PFSK-1 (cell line): ENCODE measurements around the gene EPN3.

Experiments used
- FOXP2 ChIP-seq: optimal IDR thresholded peaks from 2 replicates; pipeline ENCODE3; 2011; ENCODE audit warnings: borderline replicate concordance, control low read depth, inconsistent platforms; ENCODE audit not compliant: insufficient read depth; ENCODE audit errors: extremely low read length, extremely low read depth
- POLR2AphosphoS5 ChIP-seq: IDR thresholded peaks from 2 replicates; pipeline ENCODE4 v1.6.1; 2012; ENCODE audit warnings: low read depth, mild to moderate bottlenecking, control low read depth, low read length, moderate library complexity
- SIN3A ChIP-seq: IDR thresholded peaks from 2 replicates; pipeline ENCODE4 v1.6.1; 2012; ENCODE audit warnings: mild to moderate bottlenecking, low read length, moderate library complexity, borderline replicate concordance; ENCODE audit not compliant: insufficient read depth
- TAF1 ChIP-seq: IDR thresholded peaks from 2 replicates; pipeline ENCODE4 v1.6.1; 2012; ENCODE audit warnings: low read length, control low read depth, borderline replicate concordance; ENCODE audit not compliant: insufficient read depth
- TF ChIP-seq, protein P1 (sequence below), 2 experiments: IDR thresholded peaks; 2 replicates each; pipeline versions ENCODE4 v1.6.1 to v1.8.0; 2011 to 2012; ENCODE audit warnings: low read depth in 2 of 2, low read length in 2 of 2, control low read depth in 1 of 2, inconsistent platforms in 1 of 2, mild to moderate bottlenecking in 1 of 2, moderate library complexity in 1 of 2; ENCODE audit not compliant: insufficient read depth in 1 of 2

EPN3 gene

DNA sequence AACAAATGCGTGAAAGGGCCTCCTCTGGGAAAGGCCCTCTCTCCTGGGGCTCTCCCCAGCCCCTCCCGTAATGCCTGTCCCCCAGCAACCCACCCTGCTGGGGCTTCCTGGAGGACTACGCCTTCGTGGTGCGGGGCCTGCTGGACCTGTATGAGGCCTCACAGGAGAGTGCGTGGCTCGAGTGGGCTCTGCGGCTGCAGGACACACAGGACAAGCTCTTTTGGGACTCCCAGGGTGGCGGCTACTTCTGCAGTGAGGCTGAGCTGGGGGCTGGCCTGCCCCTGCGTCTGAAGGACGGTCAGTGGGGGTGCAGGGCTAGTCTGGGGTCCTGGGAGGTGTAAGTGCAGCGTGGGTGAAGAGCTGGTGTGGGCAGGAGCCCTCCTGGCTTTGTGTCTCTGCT lies 19.3 kb downstream of the EPN3 start:
- TF ChIP-seq, protein P1, sequence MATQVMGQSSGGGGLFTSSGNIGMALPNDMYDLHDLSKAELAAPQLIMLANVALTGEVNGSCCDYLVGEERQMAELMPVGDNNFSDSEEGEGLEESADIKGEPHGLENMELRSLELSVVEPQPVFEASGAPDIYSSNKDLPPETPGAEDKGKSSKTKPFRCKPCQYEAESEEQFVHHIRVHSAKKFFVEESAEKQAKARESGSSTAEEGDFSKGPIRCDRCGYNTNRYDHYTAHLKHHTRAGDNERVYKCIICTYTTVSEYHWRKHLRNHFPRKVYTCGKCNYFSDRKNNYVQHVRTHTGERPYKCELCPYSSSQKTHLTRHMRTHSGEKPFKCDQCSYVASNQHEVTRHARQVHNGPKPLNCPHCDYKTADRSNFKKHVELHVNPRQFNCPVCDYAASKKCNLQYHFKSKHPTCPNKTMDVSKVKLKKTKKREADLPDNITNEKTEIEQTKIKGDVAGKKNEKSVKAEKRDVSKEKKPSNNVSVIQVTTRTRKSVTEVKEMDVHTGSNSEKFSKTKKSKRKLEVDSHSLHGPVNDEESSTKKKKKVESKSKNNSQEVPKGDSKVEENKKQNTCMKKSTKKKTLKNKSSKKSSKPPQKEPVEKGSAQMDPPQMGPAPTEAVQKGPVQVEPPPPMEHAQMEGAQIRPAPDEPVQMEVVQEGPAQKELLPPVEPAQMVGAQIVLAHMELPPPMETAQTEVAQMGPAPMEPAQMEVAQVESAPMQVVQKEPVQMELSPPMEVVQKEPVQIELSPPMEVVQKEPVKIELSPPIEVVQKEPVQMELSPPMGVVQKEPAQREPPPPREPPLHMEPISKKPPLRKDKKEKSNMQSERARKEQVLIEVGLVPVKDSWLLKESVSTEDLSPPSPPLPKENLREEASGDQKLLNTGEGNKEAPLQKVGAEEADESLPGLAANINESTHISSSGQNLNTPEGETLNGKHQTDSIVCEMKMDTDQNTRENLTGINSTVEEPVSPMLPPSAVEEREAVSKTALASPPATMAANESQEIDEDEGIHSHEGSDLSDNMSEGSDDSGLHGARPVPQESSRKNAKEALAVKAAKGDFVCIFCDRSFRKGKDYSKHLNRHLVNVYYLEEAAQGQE (IDR thresholded peaks at IDR 0.05; ENCODE audit: insufficient read depth in 1 of 2, low read depth in 2 of 2, low read length in 2 of 2), result no peak
- TF ChIP-seq FOXP2, result no peak
- TF ChIP-seq TAF1, result no peak
- no peak for TF ChIP-seq SIN3A
- no peak for TF ChIP-seq POLR2AphosphoS5

DNA sequence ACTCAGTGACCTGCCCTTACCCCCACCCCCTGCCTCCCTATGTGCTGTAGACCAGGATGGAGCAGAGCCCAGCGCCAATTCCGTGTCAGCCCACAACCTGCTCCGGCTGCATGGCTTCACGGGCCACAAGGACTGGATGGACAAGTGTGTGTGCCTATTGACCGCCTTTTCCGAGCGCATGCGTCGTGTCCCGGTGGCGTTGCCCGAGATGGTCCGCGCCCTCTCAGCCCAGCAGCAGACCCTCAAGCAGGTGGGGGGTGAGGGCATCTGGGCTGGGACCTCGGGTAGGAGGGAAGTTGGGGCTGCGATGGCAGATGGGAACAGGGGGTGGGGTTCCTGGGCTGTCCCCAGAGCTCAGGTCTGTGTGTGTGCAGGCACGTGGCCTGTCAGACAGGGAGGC lies 21.7 kb downstream of the EPN3 start:
- TF ChIP-seq FOXP2 (no peak), SIN3A (no peak), POLR2AphosphoS5 (no peak), TAF1 (no peak)
- TF ChIP-seq, protein P1 (IDR thresholded peaks at IDR 0.05; ENCODE audit: insufficient read depth in 1 of 2, low read depth in 2 of 2, low read length in 2 of 2), result no peak

DNA sequence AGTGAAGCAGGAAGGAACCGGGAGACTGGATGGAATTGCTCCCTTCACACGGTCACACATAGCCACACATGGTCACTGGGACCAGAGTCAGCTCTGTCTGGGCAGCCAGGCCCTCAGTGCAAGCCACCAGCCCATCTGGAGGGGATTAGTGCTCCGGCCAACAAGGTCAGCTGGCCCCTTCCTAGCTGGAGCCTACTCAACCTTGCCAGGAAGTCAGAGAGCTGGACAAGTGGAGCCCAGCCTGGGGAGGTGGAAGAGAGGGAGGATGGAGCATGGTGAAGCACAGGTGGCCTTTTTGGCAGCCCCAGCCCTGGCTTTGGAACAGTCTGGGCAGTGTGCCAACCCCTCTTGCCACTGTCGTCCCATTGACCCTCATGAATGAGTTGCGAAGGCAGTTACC lies 24.3 kb downstream of the EPN3 start:
- TF ChIP-seq POLR2AphosphoS5, result no peak
- TF ChIP-seq, protein P1 (IDR thresholded peaks at IDR 0.05; ENCODE audit: insufficient read depth in 1 of 2, low read depth in 2 of 2, low read length in 2 of 2), result no peak
- TF ChIP-seq FOXP2, result peak; percentile 52
- no peak for TF ChIP-seq TAF1
- TF ChIP-seq SIN3A, result no peak

DNA sequence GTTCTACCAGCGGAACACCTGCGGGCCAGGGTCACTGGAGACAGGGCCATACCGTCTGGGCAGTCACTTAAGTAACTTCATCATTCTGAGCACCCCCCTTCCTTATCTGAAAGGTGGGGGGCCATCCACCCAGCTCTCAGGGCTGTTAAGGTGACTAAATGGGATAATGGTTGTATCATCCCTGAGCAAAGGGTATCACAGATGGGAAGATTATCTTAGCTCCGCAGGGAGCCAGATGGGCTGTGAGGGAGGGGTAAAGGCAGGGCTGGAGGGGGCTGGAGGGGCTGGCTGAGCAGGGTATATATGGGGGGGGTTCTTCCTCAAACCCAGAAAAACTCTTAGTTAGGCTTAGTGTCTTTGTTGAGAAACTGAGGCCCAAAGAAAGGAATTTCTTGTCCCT lies 25.1 kb downstream of the EPN3 start:
- TF ChIP-seq, protein P1 (IDR thresholded peaks at IDR 0.05; ENCODE audit: insufficient read depth in 1 of 2, low read depth in 2 of 2, low read length in 2 of 2), result no peak
- no peak for TF ChIP-seq SIN3A
- no peak for TF ChIP-seq POLR2AphosphoS5
- no peak for TF ChIP-seq FOXP2
- no peak for TF ChIP-seq TAF1

DNA sequence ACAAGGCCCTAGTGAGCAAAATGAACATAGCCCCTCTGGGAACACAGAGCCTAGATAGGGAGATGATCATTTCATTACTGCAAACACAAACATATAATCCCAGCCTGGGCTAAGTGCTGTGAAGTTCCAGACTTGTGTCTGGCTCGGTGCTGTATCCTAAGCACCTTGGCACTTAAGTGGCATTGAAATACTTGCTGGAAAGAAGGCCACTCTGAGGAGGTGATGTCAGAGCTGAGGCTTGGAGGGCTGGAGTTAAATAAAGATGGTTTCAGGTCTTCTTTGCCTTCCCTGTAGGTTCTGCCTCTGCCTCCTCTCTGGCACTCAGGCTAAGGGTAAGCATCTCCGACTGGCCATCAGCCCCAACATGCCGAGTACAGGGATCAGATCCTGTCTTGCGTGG lies 25.6 kb downstream of the EPN3 start:
- no peak for TF ChIP-seq FOXP2
- no peak for TF ChIP-seq SIN3A
- TF ChIP-seq POLR2AphosphoS5, result no peak
- TF ChIP-seq, protein P1 (IDR thresholded peaks at IDR 0.05; ENCODE audit: insufficient read depth in 1 of 2, low read depth in 2 of 2, low read length in 2 of 2), result no peak
- TF ChIP-seq TAF1, result no peak
